Right renal cortex interstitium (tissue), 3 donors: ENCODE measurements around the gene SEBOX. TPM values are rescaled to one million over a fixed set of nuclear protein-coding genes. Genes with fewer than 3 reads are reported as not detected.
A peak's percentile ranks its signal among the peaks of the same experiment; 100 is the strongest.

Source experiments
- DNase-seq, 3 donors: peaks; one replicate each; pipeline ENCODE4 v3.0.0-alpha.2; 2013; ENCODE audit warnings: low read depth in 3 of 3, low spot score in 2 of 3
- polyA plus RNA-seq, 3 donors: library from polyadenylated mRNA; unstranded; fragments of 120-200 nt; gene quantifications; one replicate each; pipeline ENCODE4 v1.2.1, GENCODE V29; 2013; ENCODE audit not compliant: insufficient read length in 3 of 3

Gene SEBOX
- polyA plus RNA-seq, 3 donors, result not detected

GRCh38 chr17:28324267-28324745 is 40.7 kb downstream of the SEBOX start:
- no peak for DNase-seq

GRCh38 chr17:28320215-28321061 is 44.6 kb downstream of the SEBOX start:
- no peak for DNase-seq

GRCh38 chr17:28319598-28319935 is 45.4 kb downstream of the SEBOX start:
- no peak for DNase-seq

- peak; percentile 81 to 91 (median 87) for DNase-seq
Measured at GRCh38 chr17:28318759-28319597, 46.0 kb downstream of the SEBOX start, which contains the start of gene TMEM97. TSS of gene TMEM97 (plus strand) at chr17:28319200. CDS start at chr17:28319240, 40 bp downstream.

GRCh38 chr17:28317966-28318758 is 46.8 kb downstream of the SEBOX start:
- DNase-seq, result peak in 1 of 3 donors; percentile 20

GRCh38 chr17:28317099-28317965 is 47.7 kb downstream of the SEBOX start:
- no peak for DNase-seq

GRCh38 chr17:28315846-28316705 is 48.9 kb downstream of the SEBOX start:
- no peak for DNase-seq

- no peak for DNase-seq
Measured at GRCh38 chr17:28313841-28314240, 51.2 kb downstream of the SEBOX start.

Other genes with a start within 250 kb of the SEBOX start
- 10 to 100 TPM; 52.5 to 56.9 (median 56.3) TPM for gene TMEM97, start 46.0 kb downstream of the SEBOX start, polyA plus RNA-seq
- 10 to 100 TPM; 53.7 to 59.0 (median 56.8) TPM for gene IFT20, start 29.7 kb downstream of the SEBOX start, polyA plus RNA-seq
- 10 to 100 TPM; 42.6 to 44.0 (median 43.1) TPM for gene TNFAIP1, start 29.4 kb downstream of the SEBOX start, polyA plus RNA-seq
- gene POLDIP2, start 7.7 kb downstream of the SEBOX start, polyA plus RNA-seq, result 10 to 100 TPM; 89.1 to 95.7 (median 91.8) TPM
- gene VTN, start 5.1 kb upstream of the SEBOX start, polyA plus RNA-seq, result 10 to 100 TPM in 2 of 3 donors, 1 to 10 TPM in 1; 8.5 to 22.3 (median 11.7) TPM
- 10 to 100 TPM; 11.4 to 14.8 (median 12.2) TPM for gene SARM1, start 6.5 kb upstream of the SEBOX start, polyA plus RNA-seq
- gene SLC46A1, start 41.0 kb upstream of the SEBOX start, polyA plus RNA-seq, result 10 to 100 TPM; 13.9 to 15.4 (median 14.5) TPM
- gene SLC13A2, start 108.4 kb upstream of the SEBOX start, polyA plus RNA-seq, result 10 to 100 TPM in 2 of 3 donors, 1 to 10 TPM in 1; 7.4 to 21.4 (median 15.6) TPM
- under 1 TPM; 0.31 to 0.65 (median 0.41) TPM for gene FOXN1, start 141.1 kb upstream of the SEBOX start, polyA plus RNA-seq
- gene UNC119, start 187.4 kb upstream of the SEBOX start, polyA plus RNA-seq, result 10 to 100 TPM; 51.9 to 61.9 (median 57.3) TPM
- 100 to 1,000 TPM in 1 of 3 donors, 10 to 100 TPM in 2; 89.6 to 109 (median 96.6) TPM for gene PIGS, start 206.3 kb upstream of the SEBOX start, polyA plus RNA-seq
- 10 to 100 TPM; 23.4 to 26.9 (median 25.3) TPM for gene ALDOC, start 211.7 kb upstream of the SEBOX start, polyA plus RNA-seq
- gene SPAG5, start 233.8 kb upstream of the SEBOX start, polyA plus RNA-seq, result 10 to 100 TPM; 43.3 to 59.4 (median 52.6) TPM
- gene RSKR, start 249.0 kb upstream of the SEBOX start, polyA plus RNA-seq, result 1 to 10 TPM; 7.5 to 8.9 (median 8.5) TPM